HCT116 (cell line): ENCODE results near the gene HNMT. TPM values are rescaled to one million over a fixed set of nuclear protein-coding genes. Genes with fewer than 3 reads are reported as not detected.

ENCODE experiments used
- ATAC-seq: fragments of 200-7000 bp; cut with Tn5 transposase; 2 replicates; pipeline ENCODE4 v1.9.1; 2020; ENCODE audit warnings: mild to moderate bottlenecking, moderate library complexity
- BruUV-seq: library from RNA; stranded (reverse); fragments of 400-500 nt; replicated peaks from 2 replicates; lab custom pipeline; 2021; lab: Mats Ljungman, UMichigan
- CTCF ChIA-PET: fragments of 300-600 bp; sonication (Branson Sonifier 250); formaldehyde crosslinking; loops from one replicate; lab custom pipeline; 2021; ENCODE audit warnings: antibody characterized with exemption; lab: Charles Lee
- POLR2A ChIA-PET: fragments of 300-600, 350-600 bp; sonication (Branson Sonifier 250); formaldehyde crosslinking; loops from one replicate; lab custom pipeline; 2021; ENCODE audit warnings: antibody characterized with exemption; lab: Charles Lee
- RAD21 ChIA-PET, 2 experiments: fragments of 300-600 bp; sonication (Branson Sonifier 250); formaldehyde crosslinking; loops; one replicate each; lab custom pipeline; 2023; ENCODE audit warnings: low total read pairs in 2 of 2; ENCODE audit not compliant: uncharacterized antibody in 2 of 2, unreplicated experiment in 2 of 2, low non-redundant PET in 1 of 2; lab: Charles Lee
- DNase-seq: peaks from one replicate; pipeline ENCODE4 v3.0.0-alpha.2; 2010; ENCODE audit warnings: low read depth, low spot score
- H2AFZ ChIP-seq: fragments of 200-600 bp; shearing (Covaris generic), sonication (generic); 2 replicates; pipeline ENCODE4 v1.6.1; 2017; ENCODE audit warnings: low read depth, mixed run types, mixed read lengths, antibody characterized with exemption, low read length; ENCODE audit not compliant: poor library complexity, severe bottlenecking
- H3K27ac ChIP-seq: 2 replicates; pipeline ENCODE4 v1.5.1; 2012; ENCODE audit warnings: low read depth, low read length
- H3K27me3 ChIP-seq: fragments of 200-600 bp; sonication (generic); 2 replicates; pipeline ENCODE4 v1.6.1; 2016; ENCODE audit warnings: mixed run types, low read length, mixed read lengths; ENCODE audit not compliant: insufficient read depth
- H3K36me3 ChIP-seq, 2 experiments: fragments of 200-500 bp in 1 of 2; fragments of 200-600 bp in 1 of 2; sonication (Bioruptor generic) in 1 of 2; sonication (generic) in 1 of 2; 2 replicates each; pipeline versions ENCODE4 v1.5.1 to v1.6.1; 2014 to 2016; ENCODE audit warnings: low read length in 2 of 2, inconsistent platforms in 1 of 2, mixed read lengths in 1 of 2, mixed run types in 1 of 2; ENCODE audit not compliant: insufficient read depth in 2 of 2, control insufficient read depth in 1 of 2
- H3K4me1 ChIP-seq, 2 experiments: fragments of 200-600 bp in 1 of 2; sonication (generic) in 1 of 2; 2 replicates each; pipeline versions ENCODE4 v1.5.1 to v1.6.1; 2012 to 2017; ENCODE audit warnings: low read length in 2 of 2, inconsistent platforms in 1 of 2, mild to moderate bottlenecking in 1 of 2, mixed read lengths in 1 of 2, mixed run types in 1 of 2, moderate library complexity in 1 of 2; ENCODE audit not compliant: insufficient read depth in 2 of 2, control insufficient read depth in 1 of 2
- H3K4me2 ChIP-seq: fragments of 200-600 bp; sonication (generic); 2 replicates; pipeline ENCODE4 v1.6.1; 2017; ENCODE audit warnings: mixed run types, low read length, mixed read lengths
- H3K4me3 ChIP-seq, 2 experiments: fragments of 200-600 bp in 1 of 2; sonication (generic) in 1 of 2; replicated peaks in 1 of 2; 2 replicates each; pipeline ENCODE4 v1.5.1; 2011 to 2016; ENCODE audit warnings: low read length in 2 of 2, control low read depth in 1 of 2, low read depth in 1 of 2, mild to moderate bottlenecking in 1 of 2, mixed read lengths in 1 of 2, mixed run types in 1 of 2
- H3K79me2 ChIP-seq: fragments of 200-600 bp; sonication (generic); 2 replicates; pipeline ENCODE4 v1.6.1; 2017; ENCODE audit warnings: mild to moderate bottlenecking, mixed run types, low read length, moderate library complexity, mixed read lengths; ENCODE audit not compliant: insufficient read depth
- H3K9ac ChIP-seq: fragments of 200-600 bp; sonication (generic); 2 replicates; pipeline ENCODE4 v1.6.1; 2016; ENCODE audit warnings: low read length, mixed read lengths
- H3K9me2 ChIP-seq: fragments of 200-600 bp; sonication (generic), shearing (Covaris generic); 2 replicates; pipeline ENCODE4 v1.6.1; 2017; ENCODE audit warnings: mixed run types, mild to moderate bottlenecking, moderate library complexity; ENCODE audit not compliant: insufficient read depth
- H3K9me3 ChIP-seq, 2 experiments: fragments of 200-500 bp in 1 of 2; fragments of 200-600 bp in 1 of 2; sonication (Bioruptor generic) in 1 of 2; sonication (generic) in 1 of 2; 2 replicates each; pipeline ENCODE4 v1.6.1; 2014 to 2017; ENCODE audit warnings: low read length in 2 of 2, mixed read lengths in 2 of 2, inconsistent platforms in 1 of 2, low read depth in 1 of 2, mild to moderate bottlenecking in 1 of 2, mixed run types in 1 of 2, moderate library complexity in 1 of 2; ENCODE audit not compliant: control insufficient read depth in 1 of 2, insufficient read depth in 1 of 2
- H4K20me1 ChIP-seq: fragments of 200-600 bp; sonication (generic), shearing (Covaris generic); 2 replicates; pipeline ENCODE4 v1.6.1; 2017; ENCODE audit warnings: mixed run types, mild to moderate bottlenecking, moderate library complexity; ENCODE audit not compliant: insufficient read depth
- CEBPB ChIP-seq: IDR thresholded peaks from 2 replicates; pipeline ENCODE4 v1.6.1; 2012; ENCODE audit warnings: low read depth
- EGR1 ChIP-seq: IDR thresholded peaks from 2 replicates; pipeline ENCODE4 v1.6.1; 2012; ENCODE audit warnings: low read depth
- ELF1 ChIP-seq: IDR thresholded peaks from 2 replicates; pipeline ENCODE4 v1.6.1; 2012; ENCODE audit warnings: low read depth, borderline replicate concordance
- EZH2 ChIP-seq: fragments of 200-600 bp; sonication (generic); IDR thresholded peaks from 2 replicates; pipeline ENCODE4 v1.6.1; 2017; ENCODE audit warnings: antibody characterized with exemption, mixed run types
- EZH2phosphoT487 ChIP-seq: fragments of 200-600 bp; IDR thresholded peaks from 2 replicates; pipeline ENCODE4 v1.6.1; 2018; ENCODE audit warnings: antibody characterized with exemption, borderline replicate concordance
- FOSL1 ChIP-seq: IDR thresholded peaks from 2 replicates; pipeline ENCODE4 v1.6.1; 2012; ENCODE audit warnings: low read depth
- POLR2A ChIP-seq: IDR thresholded peaks from 2 replicates; pipeline ENCODE4 v1.7.0; 2011; ENCODE audit warnings: borderline replicate concordance; ENCODE audit not compliant: insufficient read depth, insufficient read length; ENCODE audit errors: extremely low read depth
- RAD21 ChIP-seq: IDR thresholded peaks from 2 replicates; pipeline ENCODE4 v1.6.1; 2012; ENCODE audit warnings: low read depth, mild to moderate bottlenecking
- SIN3A ChIP-seq: IDR thresholded peaks from 2 replicates; pipeline ENCODE4 v1.6.1; 2012; ENCODE audit warnings: low read depth
- SRF ChIP-seq: IDR thresholded peaks from 2 replicates; pipeline ENCODE4 v1.6.1; 2012; ENCODE audit warnings: low read depth
- TCF7L2 ChIP-seq: IDR thresholded peaks from 2 replicates; pipeline ENCODE4 v1.7.0; 2011; ENCODE audit warnings: borderline replicate concordance, inconsistent platforms; ENCODE audit not compliant: insufficient read depth, insufficient read length; ENCODE audit errors: extremely low read depth
- ZFX ChIP-seq: fragments of 450-650 bp; IDR thresholded peaks from 2 replicates; pipeline ENCODE4 v1.6.1; 2017
- intact Hi-C: fragments of 100-400 bp; cut with micrococcal nuclease; formaldehyde crosslinking; loops from 2 replicates; pipeline ENCODE4 v1.10.0; 2022
- total RNA-seq: library from RNA; stranded (reverse); gene quantifications from one replicate; pipeline ENCODE4 v1.2.1, GENCODE V29; 2021; ENCODE audit not compliant: unreplicated experiment
- TF ChIP-seq, protein P1 (sequence below): IDR thresholded peaks from 2 replicates; pipeline ENCODE4 v1.6.1; 2012
- TF ChIP-seq, protein P2 (sequence below): IDR thresholded peaks from 2 replicates; pipeline ENCODE4 v1.6.1; 2011; ENCODE audit warnings: mild to moderate bottlenecking, low read length, moderate library complexity; ENCODE audit not compliant: insufficient replicate concordance; ENCODE audit errors: extremely low read depth
- TF ChIP-seq, protein P3 (sequence below): IDR thresholded peaks from 2 replicates; pipeline ENCODE4 v1.6.1; 2012

Gene HNMT
- total RNA-seq, 1 experiment from 2014 or later = not detected

DNA sequence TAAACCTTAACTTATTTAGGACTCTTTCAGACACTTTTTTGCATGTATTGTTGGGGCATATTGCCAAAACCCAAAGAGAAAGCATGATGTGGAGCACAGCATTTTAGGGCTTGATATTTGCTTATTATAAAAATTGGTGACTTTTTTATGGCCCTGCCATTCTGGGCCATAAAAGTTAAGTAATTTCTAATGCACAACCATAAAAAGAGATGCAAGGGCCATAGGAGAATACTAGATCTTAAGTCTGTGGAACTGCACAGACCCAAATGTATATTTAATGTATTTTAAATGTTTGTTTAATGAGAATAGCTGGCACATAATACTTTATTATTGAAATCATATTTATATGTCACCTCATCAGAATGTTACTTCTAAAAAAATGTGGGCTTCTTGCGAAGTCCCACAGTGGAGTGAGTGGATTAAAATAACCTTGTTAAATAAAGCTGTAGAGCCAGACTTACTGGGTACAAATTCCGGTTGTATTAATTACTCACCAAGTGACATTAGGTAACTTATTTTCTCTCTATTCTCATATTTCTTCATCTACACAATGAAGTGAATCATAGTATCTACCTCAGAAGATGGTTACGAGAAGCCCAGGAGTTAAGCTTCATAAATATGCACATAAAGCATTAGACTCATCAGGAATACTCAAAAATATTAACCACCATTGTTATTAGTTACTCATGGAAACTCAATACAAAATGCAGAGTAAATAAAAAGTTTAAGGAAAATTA lies 52.2 kb downstream of the HNMT start:
- H3K9me2 ChIP-seq = no peaks in the 10 kb centered on the region
- no peak for TF ChIP-seq ZFX
- TF ChIP-seq, protein P1, sequence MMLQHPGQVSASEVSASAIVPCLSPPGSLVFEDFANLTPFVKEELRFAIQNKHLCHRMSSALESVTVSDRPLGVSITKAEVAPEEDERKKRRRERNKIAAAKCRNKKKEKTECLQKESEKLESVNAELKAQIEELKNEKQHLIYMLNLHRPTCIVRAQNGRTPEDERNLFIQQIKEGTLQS = no peak
- TF ChIP-seq, protein P2, sequence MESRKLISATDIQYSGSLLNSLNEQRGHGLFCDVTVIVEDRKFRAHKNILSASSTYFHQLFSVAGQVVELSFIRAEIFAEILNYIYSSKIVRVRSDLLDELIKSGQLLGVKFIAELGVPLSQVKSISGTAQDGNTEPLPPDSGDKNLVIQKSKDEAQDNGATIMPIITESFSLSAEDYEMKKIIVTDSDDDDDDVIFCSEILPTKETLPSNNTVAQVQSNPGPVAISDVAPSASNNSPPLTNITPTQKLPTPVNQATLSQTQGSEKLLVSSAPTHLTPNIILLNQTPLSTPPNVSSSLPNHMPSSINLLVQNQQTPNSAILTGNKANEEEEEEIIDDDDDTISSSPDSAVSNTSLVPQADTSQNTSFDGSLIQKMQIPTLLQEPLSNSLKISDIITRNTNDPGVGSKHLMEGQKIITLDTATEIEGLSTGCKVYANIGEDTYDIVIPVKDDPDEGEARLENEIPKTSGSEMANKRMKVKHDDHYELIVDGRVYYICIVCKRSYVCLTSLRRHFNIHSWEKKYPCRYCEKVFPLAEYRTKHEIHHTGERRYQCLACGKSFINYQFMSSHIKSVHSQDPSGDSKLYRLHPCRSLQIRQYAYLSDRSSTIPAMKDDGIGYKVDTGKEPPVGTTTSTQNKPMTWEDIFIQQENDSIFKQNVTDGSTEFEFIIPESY = no peak
- TF ChIP-seq SIN3A = no peak
- TF ChIP-seq EZH2phosphoT487 = no peak
- no peak for TF ChIP-seq FOSL1
- BruUV-seq = no TSS peak
- POLR2A ChIA-PET = no interaction called here
- no peaks in the 10 kb centered on the region for H4K20me1 ChIP-seq
- H3K9ac ChIP-seq = no peak overlapping the region
- no peaks in the 10 kb centered on the region for H3K9me3 ChIP-seq
- no peaks in the 10 kb centered on the region for H3K79me2 ChIP-seq
- intact Hi-C loops = no loop called here
- DNase-seq (no peak), ATAC-seq (no peak)
- no peak overlapping the region for H3K4me3 ChIP-seq
- no peak overlapping the region for H3K4me2 ChIP-seq
- no peak overlapping the region for H2AFZ ChIP-seq
- no peaks in the 10 kb centered on the region for H3K4me1 ChIP-seq
- CTCF ChIA-PET = no interaction called here
- no peaks in the 10 kb centered on the region for H3K27me3 ChIP-seq
- no peak overlapping the region for H3K27ac ChIP-seq
- RAD21 ChIA-PET = no interaction called here
- H3K36me3 ChIP-seq = no peaks in the 10 kb centered on the region

DNA sequence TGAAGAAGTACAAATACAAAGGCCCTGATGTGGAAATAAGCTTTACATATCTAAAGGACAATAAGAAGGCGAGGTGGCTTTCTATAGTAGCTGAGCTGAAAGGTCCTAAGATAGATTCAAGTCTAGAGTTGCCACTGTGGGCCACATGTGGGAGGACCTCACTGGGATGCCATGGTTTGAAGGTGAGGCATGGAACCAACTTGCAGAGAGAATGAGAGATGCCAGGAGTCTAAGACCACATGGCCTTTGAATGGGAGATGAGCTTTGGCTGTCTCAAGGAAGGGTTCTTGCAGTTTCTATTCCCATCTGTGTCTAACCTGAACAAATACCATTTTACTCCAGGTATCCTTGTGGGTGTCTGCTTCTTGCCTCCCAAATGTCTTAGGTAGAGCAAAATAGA lies 53.6 kb downstream of the HNMT start:
- ATAC-seq = no peak
- CTCF ChIA-PET = no interaction called here
- no TSS peak for BruUV-seq
- TF ChIP-seq, protein P1 = no peak
- TF ChIP-seq, protein P2 = no peak
- TF ChIP-seq TCF7L2 (no peak), EZH2phosphoT487 (no peak), RAD21 (no peak), POLR2A (no peak), EGR1 (no peak), SIN3A (no peak), CEBPB (no peak), ELF1 (no peak), SRF (no peak), EZH2 (no peak)
- TF ChIP-seq, protein P3, sequence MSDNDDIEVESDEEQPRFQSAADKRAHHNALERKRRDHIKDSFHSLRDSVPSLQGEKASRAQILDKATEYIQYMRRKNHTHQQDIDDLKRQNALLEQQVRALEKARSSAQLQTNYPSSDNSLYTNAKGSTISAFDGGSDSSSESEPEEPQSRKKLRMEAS = no peak

More for the DNA sequence above, 53.6 kb downstream of the HNMT start:
- H2AFZ ChIP-seq = no peak overlapping the region
- H3K27me3 ChIP-seq = no peaks in the 10 kb centered on the region
- H3K4me1 ChIP-seq = no peaks in the 10 kb centered on the region
- H4K20me1 ChIP-seq = no peaks in the 10 kb centered on the region
- no peak for DNase-seq
- no peaks in the 10 kb centered on the region for H3K9me2 ChIP-seq
- H3K4me3 ChIP-seq = no peak overlapping the region
- H3K36me3 ChIP-seq = no peaks in the 10 kb centered on the region
- no peak overlapping the region for H3K4me2 ChIP-seq
- intact Hi-C loops = no loop called here
- POLR2A ChIA-PET = no interaction called here
- H3K27ac ChIP-seq = no peak overlapping the region
- RAD21 ChIA-PET = no interaction called here
- H3K79me2 ChIP-seq = no peaks in the 10 kb centered on the region
- no peak overlapping the region for H3K9ac ChIP-seq
- no peaks in the 10 kb centered on the region for H3K9me3 ChIP-seq
